DOHH2 (cell line): ENCODE data around the gene ANTXR2.

Experiments used
- CTCF ChIP-seq: fragments of 200-600 bp; sonication (generic); IDR thresholded peaks from one replicate; pipeline ENCODE4 v1.5.1; 2014; ENCODE audit warnings: antibody characterized with exemption, mild to moderate bottlenecking, low read depth, low read length; ENCODE audit not compliant: poor library complexity, severe bottlenecking
- EZH2phosphoT487 ChIP-seq: fragments of 200-600 bp; sonication (generic); IDR thresholded peaks from 2 replicates; pipeline ENCODE4 v1.6.1; 2017; ENCODE audit warnings: borderline replicate concordance, mild to moderate bottlenecking, antibody characterized with exemption, low read length, moderate library complexity, mixed read lengths

GRCh38 chr4:79920163-79920853 is 152.7 kb downstream of the ANTXR2 start:
- TF ChIP-seq CTCF (no peak), EZH2phosphoT487 (no peak)
